IPS DF 4.7 (cell line): ENCODE measurements around the gene VAPA.

Experiments used
- DNase-seq: peaks from one replicate; pipeline ENCODE4 v3.0.0-alpha.2; 2013; ENCODE audit warnings: low spot score; ENCODE audit errors: extremely low read depth

The VAPA gene

GRCh38 chr18:9971313-9971920 is 57.6 kb downstream of the VAPA start:
- DNase-seq: peak; percentile 60

DNA sequence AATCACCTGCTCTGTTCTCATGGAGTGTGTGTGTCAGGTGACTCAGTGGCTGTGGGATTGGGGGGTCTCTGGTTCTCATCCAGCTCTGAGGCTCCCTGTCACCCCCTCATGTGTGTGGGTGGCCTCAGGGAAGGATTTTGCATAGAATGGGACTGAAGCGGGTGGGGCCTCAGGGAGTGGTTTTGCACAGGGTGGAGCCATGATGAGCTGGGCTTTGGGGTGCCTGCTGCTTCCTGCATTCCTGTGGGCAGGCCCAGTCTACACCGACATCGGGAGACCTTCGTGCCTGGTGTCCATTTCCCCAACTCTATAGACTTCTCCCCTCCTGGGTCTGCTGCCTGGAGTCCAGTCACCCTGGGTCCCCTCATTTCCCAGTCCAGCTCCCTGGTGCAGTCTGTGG is 59.7 kb downstream of the VAPA start:
- DNase-seq: no peak

DNA sequence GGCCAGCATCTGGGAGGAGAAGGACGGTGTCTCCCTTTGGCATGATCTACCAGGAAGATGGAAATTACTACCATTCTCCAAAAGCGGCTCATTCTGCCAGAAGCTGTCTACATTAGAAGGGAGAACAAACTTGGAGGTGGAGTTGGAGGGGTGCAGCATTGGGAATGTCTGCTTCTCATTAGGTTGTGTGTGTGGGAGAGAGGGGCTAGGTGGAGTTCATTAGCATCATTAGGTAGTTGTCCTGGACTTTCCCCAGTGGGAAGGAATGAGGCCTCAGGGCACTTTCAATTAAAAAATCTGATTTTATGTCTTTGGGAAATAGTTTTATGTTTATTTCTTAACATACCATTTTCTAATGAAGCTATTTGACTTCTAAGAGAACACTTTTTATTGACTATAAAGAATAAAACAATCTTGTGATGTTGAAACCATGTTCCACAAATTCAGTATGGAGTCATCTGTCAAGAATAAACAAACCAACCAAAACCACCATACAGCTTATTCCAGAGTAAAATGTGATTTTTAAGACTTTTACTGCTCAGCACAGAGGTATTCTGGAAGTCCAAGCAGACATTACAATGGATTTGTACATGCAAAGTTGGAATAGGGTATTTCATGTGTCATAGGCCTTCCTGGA is 60.6 kb downstream of the VAPA start:
- DNase-seq: no peak

DNA sequence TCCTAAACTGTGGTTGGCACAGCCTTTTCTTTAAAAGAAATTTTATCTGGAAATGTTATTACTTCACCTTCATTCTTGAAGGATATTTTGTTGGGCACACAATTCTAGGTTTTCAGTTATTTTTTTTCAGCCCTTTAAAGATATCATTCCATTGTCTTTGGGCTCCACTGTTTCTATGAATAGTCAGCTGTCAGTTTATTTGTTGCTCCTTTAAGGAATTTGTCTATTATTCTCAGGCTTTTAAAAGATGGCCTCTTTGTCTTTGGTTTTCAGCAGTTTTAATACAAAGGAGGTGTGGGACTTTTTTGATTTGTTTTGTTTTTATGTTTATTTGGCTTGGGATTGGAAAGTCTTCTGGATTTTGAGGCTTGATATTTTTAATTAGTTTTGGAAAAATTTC is 61.8 kb downstream of the VAPA start:
- no peak for DNase-seq

- DNase-seq: no peak
Measured at GRCh38 chr18:9982711-9983110, 68.9 kb downstream of the VAPA start.

DNA sequence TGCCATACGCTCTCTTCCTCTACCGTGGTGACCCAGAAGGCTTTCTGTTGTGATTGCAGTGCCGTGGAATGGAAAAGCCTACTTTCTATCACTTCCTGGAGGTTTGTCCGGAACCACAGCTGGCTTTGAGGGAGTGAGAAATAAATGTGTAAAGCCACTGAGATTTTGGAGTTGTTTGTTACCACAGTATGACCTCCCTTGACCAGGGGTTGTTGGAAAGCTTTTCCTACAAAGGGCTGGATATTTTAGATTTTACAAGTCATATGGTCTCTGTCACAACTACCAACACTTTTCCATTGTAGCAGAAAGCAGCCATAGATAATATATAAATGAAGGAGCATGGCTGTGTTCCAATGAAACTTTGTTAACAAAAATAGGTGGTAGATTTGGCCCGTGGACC is 70.3 kb downstream of the VAPA start:
- DNase-seq: no peak

DNA sequence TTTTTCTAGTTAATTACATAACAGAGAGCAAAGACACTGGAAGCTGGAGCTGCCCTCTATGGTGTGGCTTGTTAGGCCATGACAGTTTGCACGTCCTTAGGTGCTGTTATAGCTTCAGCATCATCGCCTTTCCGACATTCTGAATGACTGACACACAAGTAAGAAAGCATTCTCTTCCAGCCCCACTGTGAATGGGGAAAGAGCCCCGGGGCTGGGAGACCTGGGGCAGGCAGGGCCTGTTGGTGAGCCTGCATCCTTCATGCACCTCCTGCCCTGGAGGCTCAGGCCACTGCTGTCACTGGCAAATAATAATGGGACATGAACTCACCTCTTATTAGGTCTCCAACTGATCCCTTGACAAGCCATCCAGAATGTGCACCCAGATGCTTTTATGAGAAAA is 71.8 kb downstream of the VAPA start:
- no peak for DNase-seq

DNA sequence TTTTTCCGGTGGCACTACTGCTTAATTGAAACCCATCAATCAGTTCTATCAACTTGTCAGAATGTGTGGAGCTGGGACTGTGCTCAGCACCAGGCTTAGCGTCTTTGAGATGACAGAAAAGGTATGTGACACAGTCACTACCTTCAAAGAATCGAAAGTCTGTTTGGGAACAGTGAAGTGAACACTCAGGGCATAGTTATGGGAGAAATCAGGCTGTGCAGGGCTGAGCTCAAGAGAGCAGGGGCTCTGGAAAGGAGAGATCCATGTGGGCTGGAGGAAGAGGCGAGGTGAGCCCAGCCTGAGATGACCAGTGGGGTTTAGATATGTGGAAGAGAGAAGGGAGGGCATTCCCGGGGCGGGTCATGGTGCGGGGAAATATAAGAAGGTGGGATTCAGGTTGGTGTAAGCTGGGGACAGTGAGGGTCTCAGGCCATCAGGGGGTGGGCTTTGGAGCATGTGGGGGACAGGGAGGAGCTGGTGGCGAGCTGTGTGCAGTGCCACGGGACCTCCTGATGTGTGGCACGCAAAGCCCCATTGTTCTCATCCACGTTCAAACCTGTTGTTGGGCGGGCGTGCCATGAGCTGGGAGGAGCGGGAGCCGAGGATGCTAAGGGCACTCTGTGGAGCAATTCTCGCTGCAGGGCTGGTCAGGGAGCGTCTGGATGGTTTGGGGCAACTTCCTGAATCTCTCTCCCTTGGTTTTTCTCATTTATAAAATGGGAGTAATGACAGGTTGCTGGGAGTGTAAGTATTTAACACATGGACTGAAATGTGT is 72.5 kb downstream of the VAPA start:
- no peak for DNase-seq

DNA sequence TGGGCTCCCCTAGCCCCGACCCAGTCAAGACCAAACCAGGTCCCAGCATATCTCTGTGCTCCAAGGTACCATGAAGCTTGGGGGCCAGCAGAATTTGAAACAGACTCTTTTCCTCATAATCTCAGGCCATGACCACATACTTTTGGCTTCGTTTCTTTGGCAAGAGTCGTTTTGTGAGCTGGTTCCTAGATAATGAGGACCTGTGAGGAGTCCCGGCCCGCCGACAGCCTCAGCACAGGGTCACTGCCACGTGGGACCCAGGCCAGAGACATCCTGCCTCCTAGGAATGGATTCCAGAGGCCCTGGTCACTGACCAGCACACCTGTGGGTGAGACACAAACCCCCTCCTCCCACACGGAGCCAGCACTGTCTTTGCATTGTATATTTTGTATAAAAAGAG is 73.5 kb downstream of the VAPA start:
- DNase-seq: no peak

DNA sequence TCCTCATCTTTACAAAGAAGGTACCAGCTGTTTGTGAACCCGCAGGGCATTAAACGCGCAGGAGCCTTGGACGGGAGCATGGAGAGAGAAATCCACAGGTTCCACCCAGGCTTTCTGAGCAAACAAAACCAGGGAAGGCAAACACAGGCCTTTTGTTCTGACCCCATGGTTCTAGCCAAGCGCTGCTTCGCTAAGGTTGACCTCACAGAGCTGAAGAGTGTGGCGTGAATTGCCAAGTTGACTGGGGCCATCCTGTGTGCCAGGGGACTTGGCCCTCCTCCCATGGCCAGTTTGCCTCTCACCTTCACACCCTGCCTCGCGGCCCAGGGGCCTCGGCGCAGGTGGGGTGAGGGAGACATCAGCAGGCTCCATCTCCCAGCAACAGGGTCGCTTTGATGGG is 74.1 kb downstream of the VAPA start:
- DNase-seq: no peak

GRCh38 chr18:9988665-9989064 is 74.8 kb downstream of the VAPA start:
- DNase-seq: no peak

GRCh38 chr18:9989481-9989880 is 75.7 kb downstream of the VAPA start:
- DNase-seq: no peak

DNA sequence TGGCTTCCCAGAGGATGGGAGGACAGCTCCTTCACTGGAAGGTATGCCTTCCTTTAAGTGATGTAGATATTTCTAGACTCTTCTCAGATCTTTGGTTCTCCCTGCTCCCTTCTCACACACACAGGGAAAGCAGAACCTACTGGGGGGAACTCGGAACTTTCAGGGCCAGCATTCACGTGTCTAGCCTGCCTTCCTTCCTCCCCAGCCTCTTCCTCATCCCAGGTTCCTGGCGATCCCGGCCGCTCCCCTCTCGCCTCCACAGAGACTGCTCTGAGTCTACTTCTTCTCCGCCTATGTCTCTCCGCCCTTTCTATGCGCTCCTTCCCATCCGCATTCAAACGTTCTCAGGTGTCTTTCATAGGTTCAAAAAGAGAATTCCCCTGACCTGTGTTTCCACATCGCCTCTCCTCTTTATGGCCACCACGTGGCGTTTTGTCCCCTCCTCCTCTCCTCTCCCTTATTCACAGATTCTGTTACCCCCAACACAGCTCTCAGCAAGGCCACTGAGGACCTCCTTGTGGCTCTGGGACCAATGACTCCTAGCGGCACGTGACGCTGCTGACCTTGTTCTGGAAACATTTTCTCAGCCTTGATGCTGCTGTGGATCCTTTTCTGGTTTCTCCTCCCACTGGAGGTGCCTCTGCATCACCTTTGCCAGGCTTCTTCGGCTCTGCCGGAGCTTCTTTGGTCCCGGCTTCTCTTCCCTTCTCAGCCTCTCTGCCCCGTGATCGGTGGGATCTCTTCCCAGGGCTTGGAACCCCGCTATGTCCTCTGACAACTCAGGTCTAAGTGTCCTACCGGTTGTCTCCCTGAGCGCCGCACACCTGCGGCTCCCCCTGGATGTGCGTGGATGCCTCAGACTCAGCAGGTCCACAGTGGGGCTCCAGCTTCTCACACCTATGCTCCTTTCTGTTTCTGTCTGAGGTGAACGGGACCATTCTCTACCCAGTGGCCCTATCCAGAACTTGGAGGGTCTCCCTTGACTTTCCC is 77.5 kb downstream of the VAPA start:
- DNase-seq: no peak

DNA sequence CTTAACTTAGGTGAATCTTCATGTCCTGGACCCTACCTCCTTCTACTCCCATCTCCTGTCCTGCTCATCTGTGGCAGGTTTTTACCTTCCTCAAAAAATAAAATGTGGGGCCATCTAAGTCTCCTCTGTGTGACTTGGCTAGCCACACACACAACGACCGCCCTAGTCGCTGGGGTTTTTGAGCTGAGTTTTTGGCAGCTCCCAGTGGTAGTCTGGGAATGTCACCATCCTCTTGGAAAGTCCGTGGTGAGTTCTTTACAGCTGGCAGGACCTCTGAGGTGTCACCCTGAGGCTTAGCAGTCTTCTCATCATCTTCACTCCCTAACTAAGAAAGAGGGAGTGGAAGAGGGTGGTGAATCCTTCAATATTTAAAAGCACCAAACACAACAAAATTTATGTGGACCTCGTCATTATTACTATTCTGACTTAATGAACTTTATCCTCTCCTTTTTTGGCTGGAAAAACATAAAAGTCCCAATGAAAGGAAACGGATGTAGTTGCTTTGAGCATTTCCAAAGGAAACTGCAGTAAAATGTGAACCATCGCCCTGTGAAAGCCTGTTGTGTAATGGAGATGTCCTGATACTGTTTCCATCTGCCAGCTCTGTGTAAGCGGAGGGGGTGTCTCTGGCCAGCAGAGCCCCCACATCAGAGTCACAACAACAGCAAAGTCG is 78.6 kb downstream of the VAPA start:
- DNase-seq: no peak

DNA sequence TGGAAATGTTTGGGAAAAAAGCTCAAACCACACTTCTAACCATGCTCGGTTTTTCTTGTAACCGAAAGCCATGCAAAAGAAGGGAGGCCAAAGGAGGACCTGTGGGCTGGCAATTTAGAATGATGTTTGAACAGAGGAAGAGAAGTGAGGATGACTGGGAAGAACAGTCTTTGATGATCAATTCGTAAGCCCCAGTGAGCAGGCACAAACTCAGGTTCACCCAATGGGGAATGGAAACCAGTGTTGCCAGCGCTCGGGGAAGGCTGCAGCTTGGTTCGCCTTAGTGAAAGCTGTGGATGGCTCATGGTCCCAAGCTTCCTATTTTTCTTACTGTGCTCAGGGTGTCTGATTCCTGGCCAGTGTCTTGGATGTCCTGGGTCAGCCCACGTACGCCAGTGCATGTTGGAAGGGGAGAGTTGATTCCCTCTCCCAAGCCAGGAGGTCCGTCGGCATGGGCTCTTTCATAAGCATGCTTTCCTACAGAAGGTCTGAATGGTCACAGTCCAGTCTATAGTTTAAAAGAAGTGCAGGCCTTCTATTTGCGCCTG is 79.2 kb downstream of the VAPA start:
- DNase-seq: no peak

DNA sequence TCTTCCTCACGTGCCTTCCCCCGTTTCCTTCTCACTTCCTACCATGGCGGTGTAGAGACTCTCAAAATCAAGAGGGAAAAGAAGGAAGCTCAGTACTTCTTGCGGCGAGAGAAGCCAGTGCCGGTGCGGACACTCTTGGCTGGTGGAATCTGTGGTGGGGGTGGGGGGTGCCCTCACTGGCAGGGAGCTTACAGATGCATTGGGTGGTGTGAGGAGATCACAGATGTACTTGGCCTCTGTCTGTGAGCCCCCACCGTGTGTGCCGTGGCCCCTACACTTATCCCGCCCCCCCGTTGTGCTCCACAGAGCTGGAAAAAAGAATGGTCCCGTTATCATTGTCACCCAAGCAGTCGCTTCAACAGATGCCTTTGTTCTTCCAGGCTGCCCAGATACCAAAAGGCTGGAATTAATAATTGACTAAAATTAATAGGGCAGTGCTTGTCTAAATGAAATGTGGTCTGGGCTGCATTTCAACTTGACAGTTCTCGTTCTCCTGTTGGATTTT is 79.8 kb downstream of the VAPA start:
- no peak for DNase-seq

DNA sequence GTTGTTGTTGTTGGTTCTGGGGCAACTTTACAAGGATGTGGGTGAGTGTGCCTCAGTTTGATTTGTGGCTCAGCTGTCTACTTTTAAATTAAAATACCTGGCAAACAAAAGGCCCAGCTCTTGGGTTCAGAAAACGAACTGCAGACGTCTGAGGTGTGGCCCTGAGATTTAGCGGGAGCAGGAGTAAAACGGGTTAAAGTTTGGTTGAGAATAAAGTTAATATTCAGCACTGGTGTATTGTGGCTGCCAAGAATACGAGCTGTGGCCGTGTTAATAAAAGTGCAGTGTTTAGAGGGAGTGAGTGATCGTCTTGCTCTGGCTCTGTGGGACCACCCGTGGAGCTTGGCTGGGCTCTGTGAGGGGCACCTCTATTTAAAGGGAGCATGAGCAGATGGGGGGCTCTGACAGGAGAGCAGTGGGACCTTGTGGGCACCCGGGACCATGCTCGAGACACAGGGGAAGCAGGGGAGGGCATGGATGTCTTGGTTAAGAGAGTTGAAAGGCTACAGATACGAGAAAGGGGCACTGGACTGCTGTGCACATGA is 80.3 kb downstream of the VAPA start:
- no peak for DNase-seq

- no peak for DNase-seq
Measured at GRCh38 chr18:9994701-9995235, 81.0 kb downstream of the VAPA start.

- DNase-seq: no peak
Measured at GRCh38 chr18:9995631-9996030, 81.8 kb downstream of the VAPA start.

- no peak for DNase-seq
Measured at GRCh38 chr18:9996094-9996493, 82.3 kb downstream of the VAPA start.
